Cardiac muscle cell (in vitro differentiated cells and primary cell): ENCODE results near the gene DGKI. TPM values are rescaled to one million over a fixed set of nuclear protein-coding genes. Genes with fewer than 3 reads are reported as not detected.

Experiments used
- DNase-seq, 2 donors: peaks; one replicate each; pipeline versions ENCODE4 v3.0.0 to v3.0.0-alpha.2; 2010 to 2017; ENCODE audit warnings: low read depth in 1 of 2, low spot score in 1 of 2
- H3K27ac ChIP-seq: fragments of 200-600 bp; sonication (generic); 2 replicates; pipeline ENCODE4 v1.5.1; 2016
- H3K27me3 ChIP-seq: fragments of 200-600 bp; sonication (generic); 2 replicates; pipeline ENCODE4 v1.6.0; 2016; ENCODE audit warnings: control low read depth
- H3K36me3 ChIP-seq: fragments of 200-600 bp; sonication (generic); 2 replicates; pipeline ENCODE4 v1.5.1; 2016; ENCODE audit warnings: control low read depth
- H3K4me1 ChIP-seq: fragments of 200-600 bp; sonication (generic); 2 replicates; pipeline ENCODE4 v1.8.1; 2017; ENCODE audit warnings: low read depth, mild to moderate bottlenecking, mixed run types
- H3K4me3 ChIP-seq: fragments of 200-600 bp; sonication (generic); 2 replicates; pipeline ENCODE4 v1.5.1; 2016; ENCODE audit warnings: mild to moderate bottlenecking
- H3K9me3 ChIP-seq: fragments of 200-600 bp; sonication (generic); 2 replicates; pipeline ENCODE4 v1.5.1; 2017; ENCODE audit warnings: low read depth, mild to moderate bottlenecking, control low read depth
- polyA plus RNA-seq: library from polyadenylated mRNA; unstranded; fragments of >200 nt; fragmentation: Nextera tagmentation; extraction: Ambion mirVana; gene quantifications from 2 replicates; pipeline ENCODE4 v1.2.1, GENCODE V29; 2016
- total RNA-seq: library from RNA; depleted of rRNA; stranded (reverse); fragments of >200 nt; gene quantifications from 2 replicates; pipeline ENCODE4 v1.2.3, GENCODE V29; 2016
- TF ChIP-seq, protein P1 (sequence below): IDR thresholded peaks from 2 replicates; pipeline ENCODE4 v1.5.1; 2012; ENCODE audit warnings: low read depth, mild to moderate bottlenecking, low read length

The DGKI gene
- total and polyA plus RNA-seq, 2 experiments from 2014 or later = 35.0 to 52.7 TPM

DNA sequence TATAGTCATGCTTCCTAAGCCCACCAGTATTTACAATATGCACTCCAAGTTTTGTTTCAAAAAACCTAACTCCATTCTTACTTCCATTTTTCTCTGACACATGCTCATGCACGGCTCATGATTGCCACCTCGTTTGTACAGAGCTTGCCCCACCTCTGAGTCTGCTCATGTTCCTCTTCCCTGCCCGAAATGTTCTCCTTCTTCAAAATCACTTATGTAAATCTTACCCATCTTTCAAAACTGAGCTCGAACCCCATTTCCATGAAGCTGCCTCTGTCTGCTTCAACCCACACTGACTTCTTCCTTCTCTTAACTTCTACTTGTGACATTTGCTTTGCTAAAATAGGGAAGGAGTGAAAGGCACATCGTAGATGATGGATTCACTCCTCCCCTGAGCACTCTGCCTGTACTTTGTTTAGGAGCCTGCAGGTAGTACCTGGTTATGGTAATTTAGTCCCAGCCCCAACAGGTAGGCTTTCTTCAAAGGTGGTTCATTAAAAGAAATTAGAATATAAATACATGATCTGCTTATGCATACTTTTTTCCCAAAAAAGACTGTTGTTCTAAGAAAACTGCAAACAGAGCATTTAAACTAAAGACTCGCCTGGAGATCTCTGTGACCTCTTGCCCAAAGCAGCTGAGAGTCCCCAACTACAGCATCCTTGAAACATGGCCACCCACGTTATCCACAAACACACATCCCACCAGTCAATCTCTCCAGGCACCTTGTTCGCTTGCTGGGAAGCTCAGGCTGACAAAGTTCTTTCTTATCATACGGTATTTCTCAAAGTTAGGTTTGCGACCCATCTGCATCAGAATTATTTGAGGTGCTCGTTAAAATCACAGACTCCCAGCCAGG, 172.0 kb downstream of the DGKI start:
- H3K9me3 ChIP-seq = no peaks in the 10 kb centered on the region
- no peaks in the 10 kb centered on the region for H3K36me3 ChIP-seq
- no peaks in the 10 kb centered on the region for H3K4me1 ChIP-seq
- H3K4me3 ChIP-seq = no peak overlapping the region
- no peak for DNase-seq
- H3K27me3 ChIP-seq = no peaks in the 10 kb centered on the region
- TF ChIP-seq, protein P1, sequence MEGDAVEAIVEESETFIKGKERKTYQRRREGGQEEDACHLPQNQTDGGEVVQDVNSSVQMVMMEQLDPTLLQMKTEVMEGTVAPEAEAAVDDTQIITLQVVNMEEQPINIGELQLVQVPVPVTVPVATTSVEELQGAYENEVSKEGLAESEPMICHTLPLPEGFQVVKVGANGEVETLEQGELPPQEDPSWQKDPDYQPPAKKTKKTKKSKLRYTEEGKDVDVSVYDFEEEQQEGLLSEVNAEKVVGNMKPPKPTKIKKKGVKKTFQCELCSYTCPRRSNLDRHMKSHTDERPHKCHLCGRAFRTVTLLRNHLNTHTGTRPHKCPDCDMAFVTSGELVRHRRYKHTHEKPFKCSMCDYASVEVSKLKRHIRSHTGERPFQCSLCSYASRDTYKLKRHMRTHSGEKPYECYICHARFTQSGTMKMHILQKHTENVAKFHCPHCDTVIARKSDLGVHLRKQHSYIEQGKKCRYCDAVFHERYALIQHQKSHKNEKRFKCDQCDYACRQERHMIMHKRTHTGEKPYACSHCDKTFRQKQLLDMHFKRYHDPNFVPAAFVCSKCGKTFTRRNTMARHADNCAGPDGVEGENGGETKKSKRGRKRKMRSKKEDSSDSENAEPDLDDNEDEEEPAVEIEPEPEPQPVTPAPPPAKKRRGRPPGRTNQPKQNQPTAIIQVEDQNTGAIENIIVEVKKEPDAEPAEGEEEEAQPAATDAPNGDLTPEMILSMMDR = no peak
- no peak overlapping the region for H3K27ac ChIP-seq

DNA sequence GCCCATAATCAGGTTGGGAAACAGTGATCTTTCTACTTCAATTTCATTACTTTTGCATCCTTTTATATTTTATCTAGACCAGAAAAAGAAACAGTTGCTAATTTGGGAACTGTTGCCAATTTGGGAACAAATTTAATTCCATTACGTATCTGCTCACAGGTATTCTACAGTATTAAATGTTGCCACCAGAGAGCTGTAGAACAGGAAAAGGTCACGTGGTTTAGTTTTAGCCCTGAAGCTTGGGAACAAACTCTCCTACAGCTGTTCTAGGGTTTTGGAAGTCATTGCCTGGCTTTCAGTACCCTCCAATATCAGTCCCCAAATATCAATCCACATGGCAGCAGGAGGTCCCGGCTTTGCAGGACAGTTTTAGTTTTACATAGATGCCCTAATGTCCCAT, 172.7 kb downstream of the DGKI start:
- no peaks in the 10 kb centered on the region for H3K4me1 ChIP-seq
- no peaks in the 10 kb centered on the region for H3K9me3 ChIP-seq
- H3K36me3 ChIP-seq = no peaks in the 10 kb centered on the region
- H3K4me3 ChIP-seq = no peak overlapping the region
- TF ChIP-seq, protein P1 = no peak
- DNase-seq = no peak
- H3K27me3 ChIP-seq = no peaks in the 10 kb centered on the region
- no peak overlapping the region for H3K27ac ChIP-seq

- no peak for DNase-seq
- Histone ChIP-seq H3K36me3 (no peaks in the 10 kb centered on the region), H3K9me3 (no peaks in the 10 kb centered on the region), H3K4me3 (no peak overlapping the region), H3K27ac (no peak overlapping the region), H3K27me3 (no peaks in the 10 kb centered on the region), H3K4me1 (peaks cover 4% of the 10 kb centered on the region)
- TF ChIP-seq, protein P1 = no peak
Observed at GRCh38 chr7:137671920-137672319, 174.9 kb downstream of the DGKI start.

- Histone ChIP-seq H3K4me3 (no peak overlapping the region), H3K27me3 (no peaks in the 10 kb centered on the region), H3K36me3 (no peaks in the 10 kb centered on the region), H3K4me1 (peaks cover 4% of the 10 kb centered on the region), H3K9me3 (no peaks in the 10 kb centered on the region), H3K27ac (no peak overlapping the region)
- no peak for DNase-seq
- TF ChIP-seq, protein P1 = no peak
Observed at GRCh38 chr7:137670222-137671064, 176.3 kb downstream of the DGKI start.

GRCh38 chr7:137669706-137670105, 177.1 kb downstream of the DGKI start:
- Histone ChIP-seq H3K27me3 (no peaks in the 10 kb centered on the region), H3K36me3 (no peaks in the 10 kb centered on the region), H3K4me1 (peaks cover 4% of the 10 kb centered on the region), H3K9me3 (no peaks in the 10 kb centered on the region), H3K27ac (no peak overlapping the region), H3K4me3 (no peak overlapping the region)
- no peak for DNase-seq
- TF ChIP-seq, protein P1 = no peak
